Measurements from ENCODE around the gene SPRR3. TPM values are rescaled to one million over a fixed set of nuclear protein-coding genes. Genes with fewer than 3 reads are reported as not detected.

SPRR3 gene
- polyA plus RNA-seq, 1 experiment = not detected

DNA sequence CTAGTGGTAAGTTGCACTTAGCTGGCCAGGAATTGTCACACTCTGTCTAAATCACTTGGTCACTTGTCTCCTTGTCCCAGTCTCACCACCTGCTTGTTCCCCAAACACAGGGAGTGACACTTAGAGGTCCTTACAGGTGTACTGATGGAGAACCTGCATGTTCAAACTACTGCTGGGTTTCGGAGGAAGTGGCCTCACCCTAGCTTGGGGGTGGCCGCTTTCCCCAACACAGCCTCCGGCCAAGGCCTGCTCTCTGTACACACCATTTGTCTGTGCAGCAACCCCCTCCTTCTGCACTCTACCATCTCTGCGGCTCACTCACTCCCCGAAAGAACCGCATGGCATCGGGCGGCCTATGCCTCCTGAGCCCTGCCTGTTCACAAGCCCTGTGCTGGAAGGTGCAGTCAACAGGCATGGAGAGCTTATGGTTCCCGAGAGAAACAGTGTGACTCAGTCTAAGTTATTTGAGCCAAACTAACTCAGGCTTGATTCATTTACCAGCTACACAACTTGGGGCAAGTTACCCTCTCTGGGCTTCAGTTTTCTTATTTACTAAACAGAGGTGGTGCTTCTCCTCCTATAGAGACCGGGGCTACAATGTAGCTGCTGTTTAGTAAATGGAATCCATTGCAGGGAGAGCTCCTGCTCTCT is 41.6 kb upstream of the SPRR3 start:
- ChIA-PET POLR2A (no interaction called here), CTCF (no interaction called here)
- Histone ChIP-seq H3K4me3 (ENCODE audit: low read depth, low read length) (no peak overlapping the region), H3K36me3 (ENCODE audit: control insufficient read depth, insufficient read depth, low read length) (no peaks in the 10 kb centered on the region), H3K27me3 (ENCODE audit: control insufficient read depth, insufficient read depth, low read length) (no peaks in the 10 kb centered on the region)
- no peak for DNase-seq (ENCODE audit: low read depth)
- TF ChIP-seq, protein P1, sequence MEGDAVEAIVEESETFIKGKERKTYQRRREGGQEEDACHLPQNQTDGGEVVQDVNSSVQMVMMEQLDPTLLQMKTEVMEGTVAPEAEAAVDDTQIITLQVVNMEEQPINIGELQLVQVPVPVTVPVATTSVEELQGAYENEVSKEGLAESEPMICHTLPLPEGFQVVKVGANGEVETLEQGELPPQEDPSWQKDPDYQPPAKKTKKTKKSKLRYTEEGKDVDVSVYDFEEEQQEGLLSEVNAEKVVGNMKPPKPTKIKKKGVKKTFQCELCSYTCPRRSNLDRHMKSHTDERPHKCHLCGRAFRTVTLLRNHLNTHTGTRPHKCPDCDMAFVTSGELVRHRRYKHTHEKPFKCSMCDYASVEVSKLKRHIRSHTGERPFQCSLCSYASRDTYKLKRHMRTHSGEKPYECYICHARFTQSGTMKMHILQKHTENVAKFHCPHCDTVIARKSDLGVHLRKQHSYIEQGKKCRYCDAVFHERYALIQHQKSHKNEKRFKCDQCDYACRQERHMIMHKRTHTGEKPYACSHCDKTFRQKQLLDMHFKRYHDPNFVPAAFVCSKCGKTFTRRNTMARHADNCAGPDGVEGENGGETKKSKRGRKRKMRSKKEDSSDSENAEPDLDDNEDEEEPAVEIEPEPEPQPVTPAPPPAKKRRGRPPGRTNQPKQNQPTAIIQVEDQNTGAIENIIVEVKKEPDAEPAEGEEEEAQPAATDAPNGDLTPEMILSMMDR (IDR thresholded peaks at IDR 0.05; ENCODE audit: insufficient read depth, low read depth, low read length) = no peak

DNA sequence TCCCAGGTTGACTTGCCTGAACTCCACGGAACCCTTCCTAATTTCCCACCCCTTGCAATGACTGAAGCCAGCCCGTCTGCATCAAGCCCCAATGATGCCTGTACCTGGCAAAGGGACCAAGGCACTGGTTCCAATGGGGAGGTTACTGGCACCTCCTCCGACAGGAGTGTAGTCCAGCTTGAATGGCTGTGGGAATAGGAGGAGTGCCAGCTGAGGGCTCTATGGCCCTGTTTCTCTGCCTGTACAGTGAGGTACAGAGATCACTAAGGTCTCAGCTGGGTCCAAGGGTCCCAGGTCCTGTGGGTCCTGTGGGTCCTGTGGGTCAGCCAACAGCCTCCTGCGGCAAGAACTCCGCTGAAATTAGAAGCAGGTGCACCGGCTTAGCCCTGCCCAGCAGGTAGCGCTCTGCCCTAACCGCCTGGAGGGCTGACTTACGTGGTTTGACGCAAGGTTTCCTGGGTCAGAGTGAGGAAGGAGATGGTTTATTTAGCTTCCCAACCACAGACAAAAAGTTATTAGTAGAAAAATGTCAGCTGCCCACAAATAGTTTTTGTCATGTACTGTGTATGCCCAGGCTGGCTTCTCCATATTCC is 41.0 kb upstream of the SPRR3 start:
- ChIA-PET CTCF (no interaction called here), POLR2A (no interaction called here)
- TF ChIP-seq, protein P1 (IDR thresholded peaks at IDR 0.05; ENCODE audit: insufficient read depth, low read depth, low read length) = no peak

DNA sequence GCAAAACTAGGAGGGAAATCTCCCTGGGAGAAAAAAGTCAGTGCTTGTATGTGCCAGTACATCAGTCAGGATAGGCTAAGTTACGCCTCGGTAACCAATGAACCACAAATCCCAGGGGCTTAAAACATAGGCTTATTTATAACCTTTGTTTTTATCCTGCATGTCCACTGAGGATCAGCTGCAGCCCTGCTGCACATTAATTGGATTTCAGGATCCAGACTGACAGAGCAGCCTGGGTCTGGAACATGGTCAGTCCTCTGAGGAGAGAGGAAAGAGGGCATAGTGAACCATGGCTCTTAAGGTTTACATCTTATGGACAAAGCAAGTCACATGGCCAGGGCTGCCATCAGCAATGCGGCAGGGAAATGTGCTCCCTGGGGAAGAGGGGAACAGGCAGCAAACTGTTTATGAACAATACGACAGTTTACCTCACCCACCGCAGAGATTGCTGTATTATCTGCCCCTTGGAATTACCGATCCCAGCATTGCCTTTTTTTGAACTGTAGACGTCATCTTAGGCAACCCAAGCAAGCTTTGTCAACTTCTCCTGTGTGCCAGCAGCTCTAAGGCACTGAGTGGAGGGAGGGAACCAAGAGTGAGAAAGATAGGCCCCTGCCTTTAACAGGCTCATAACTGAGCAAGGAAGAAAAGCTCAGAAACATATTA is 40.2 kb upstream of the SPRR3 start:
- ChIA-PET POLR2A (no interaction called here), CTCF (no interaction called here)
- H3K27me3 ChIP-seq (ENCODE audit: control insufficient read depth, insufficient read depth, low read length) = no peaks in the 10 kb centered on the region
- DNase-seq (ENCODE audit: low read depth) = no peak
- TF ChIP-seq, protein P1 (IDR thresholded peaks at IDR 0.05; ENCODE audit: insufficient read depth, low read depth, low read length) = no peak
- H3K36me3 ChIP-seq (ENCODE audit: control insufficient read depth, insufficient read depth, low read length) = no peaks in the 10 kb centered on the region
- no peak overlapping the region for H3K4me3 ChIP-seq (ENCODE audit: low read depth, low read length)

More for the DNA sequence above, 41.0 kb upstream of the SPRR3 start:
- no peak for DNase-seq (ENCODE audit: low read depth)
- no peak overlapping the region for H3K4me3 ChIP-seq (ENCODE audit: low read depth, low read length)
- no peaks in the 10 kb centered on the region for H3K27me3 ChIP-seq (ENCODE audit: control insufficient read depth, insufficient read depth, low read length)
- H3K36me3 ChIP-seq (ENCODE audit: control insufficient read depth, insufficient read depth, low read length) = no peaks in the 10 kb centered on the region

DNA sequence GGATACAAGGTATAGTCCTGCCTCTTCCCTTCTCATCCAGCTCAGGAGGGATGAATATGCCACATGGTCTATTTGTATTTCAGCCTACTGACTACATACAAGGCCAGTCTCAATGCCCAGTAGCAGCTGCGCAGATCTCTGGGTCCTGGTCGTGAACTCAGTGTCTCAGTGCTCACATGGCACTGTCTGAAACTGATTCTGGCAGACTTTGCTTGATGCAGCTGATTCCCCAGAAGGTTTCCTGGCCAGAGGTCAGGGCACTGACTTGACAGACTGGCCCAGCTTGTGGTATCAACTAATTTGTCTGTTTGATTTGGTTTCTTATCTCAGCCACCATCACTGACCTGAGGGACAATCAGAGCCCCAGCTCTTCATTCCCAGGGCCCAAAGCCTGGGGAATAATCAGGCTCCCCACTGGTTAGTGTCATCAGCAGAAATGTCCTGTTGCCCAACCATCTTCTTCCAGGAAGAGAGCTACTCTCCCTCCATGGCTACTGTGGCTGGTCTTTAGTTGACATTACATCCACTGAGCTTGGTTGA is 38.6 kb upstream of the SPRR3 start:
- Histone ChIP-seq H3K36me3 (ENCODE audit: control insufficient read depth, insufficient read depth, low read length) (no peaks in the 10 kb centered on the region), H3K27me3 (ENCODE audit: control insufficient read depth, insufficient read depth, low read length) (no peaks in the 10 kb centered on the region), H3K4me3 (ENCODE audit: low read depth, low read length) (no peak overlapping the region)
- ChIA-PET POLR2A (no interaction called here), CTCF (interaction anchor here (0.6 kb wide), 1 partner anchor 54 kb away, joined by 3 read pairs; no protein-coding TSS in a partner anchor)
- TF ChIP-seq, protein P1 (IDR thresholded peaks at IDR 0.05; ENCODE audit: insufficient read depth, low read depth, low read length) = no peak
- no peak for DNase-seq (ENCODE audit: low read depth)

DNA sequence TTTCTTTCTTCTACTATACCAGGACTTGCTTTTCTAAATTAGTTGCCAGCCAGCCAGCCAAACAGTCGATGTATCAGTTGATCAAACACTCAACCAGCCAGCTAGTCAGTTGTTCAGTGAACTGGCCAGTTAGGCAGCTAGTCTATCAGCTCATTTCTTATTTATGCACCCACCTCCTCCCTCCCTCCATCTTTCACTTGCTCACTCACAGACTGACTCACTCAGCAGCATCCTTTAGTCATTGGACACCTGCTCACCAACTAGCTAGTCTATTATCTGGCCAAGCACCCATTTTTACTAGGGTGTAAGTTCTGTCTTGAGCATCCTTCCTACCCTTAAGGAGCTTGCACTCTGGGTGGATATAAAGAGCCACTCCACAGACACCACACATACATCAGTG is 37.0 kb upstream of the SPRR3 start:
- CTCF ChIA-PET = no interaction called here
- Histone ChIP-seq H3K27me3 (ENCODE audit: control insufficient read depth, insufficient read depth, low read length) (no peaks in the 10 kb centered on the region), H3K36me3 (ENCODE audit: control insufficient read depth, insufficient read depth, low read length) (no peaks in the 10 kb centered on the region), H3K4me3 (ENCODE audit: low read depth, low read length) (no peak overlapping the region)
- no peak for DNase-seq (ENCODE audit: low read depth)
- TF ChIP-seq, protein P1 (IDR thresholded peaks at IDR 0.05; ENCODE audit: insufficient read depth, low read depth, low read length) = no peak
- POLR2A ChIA-PET = no interaction called here
